ENCODE measurements around the gene LDLRAD4.
A peak's percentile ranks its signal among the peaks of the same experiment; 100 is the strongest.

LDLRAD4 gene

GRCh38 chr18:13180614-13181375 is 37.8 kb upstream of the LDLRAD4 start:
- H3K27ac ChIP-seq: no peak overlapping the region

GRCh38 chr18:13181765-13182164 is 36.8 kb upstream of the LDLRAD4 start:
- Histone ChIP-seq H4K20me1 (no peaks in the 10 kb centered on the region), H3K9me3 (replicated peaks in 1 of 11) (no peaks in the 10 kb centered on the region), H3K27ac (no peak overlapping the region), H3K4me3 (no peak overlapping the region), H3K36me3 (no peaks in the 10 kb centered on the region), H3K4me2 (no peak overlapping the region), H3K27me3 (no peaks in the 10 kb centered on the region), H3K4me1 (no peaks in the 10 kb centered on the region), H3K9ac (no peak overlapping the region)
- no peak for TF ChIP-seq Cebpa-rat (IDR thresholded peaks at IDR 0.05)

More at GRCh38 chr18:13180614-13181375, 37.8 kb upstream of the LDLRAD4 start:
- H3K9ac ChIP-seq: no peak overlapping the region
- TF ChIP-seq Cebpa-rat (IDR thresholded peaks at IDR 0.05): no peak
- H3K36me3 ChIP-seq: no peaks in the 10 kb centered on the region
- no peak overlapping the region for H3K4me3 ChIP-seq
- H3K9me3 ChIP-seq (replicated peaks in 1 of 11): no peaks in the 10 kb centered on the region
- H3K4me1 ChIP-seq: peaks cover 0 to 5% (median 1%) of the 10 kb centered on the region in 10 experiments; a peak in 6 of 20 replicates
- H3K27me3 ChIP-seq: no peaks in the 10 kb centered on the region
- H3K4me2 ChIP-seq: no peak overlapping the region
- H4K20me1 ChIP-seq: no peaks in the 10 kb centered on the region

- TF ChIP-seq Cebpa-rat (IDR thresholded peaks at IDR 0.05): no peak
- no peak overlapping the region for H3K27ac ChIP-seq
- H3K4me3 ChIP-seq: no peak overlapping the region
- H3K4me2 ChIP-seq: no peak overlapping the region
- no peak overlapping the region for H3K9ac ChIP-seq
- H3K27me3 ChIP-seq: no peaks in the 10 kb centered on the region
- H4K20me1 ChIP-seq: no peaks in the 10 kb centered on the region
- H3K36me3 ChIP-seq: no peaks in the 10 kb centered on the region
- no peaks in the 10 kb centered on the region for H3K9me3 ChIP-seq (replicated peaks in 1 of 11)
- no peaks in the 10 kb centered on the region for H3K4me1 ChIP-seq
These were observed 35.2 kb upstream of the LDLRAD4 start for GRCh38 chr18:13183359-13183758.

- Histone ChIP-seq H3K9ac (no peak overlapping the region), H3K4me2 (no peak overlapping the region), H3K36me3 (no peaks in the 10 kb centered on the region), H4K20me1 (no peaks in the 10 kb centered on the region), H3K4me3 (no peak overlapping the region), H3K9me3 (replicated peaks in 1 of 11) (no peaks in the 10 kb centered on the region), H3K27ac (no peak overlapping the region), H3K27me3 (no peaks in the 10 kb centered on the region), H3K4me1 (no peaks in the 10 kb centered on the region)
- no peak for TF ChIP-seq Cebpa-rat (IDR thresholded peaks at IDR 0.05)
These were observed 34.8 kb upstream of the LDLRAD4 start for GRCh38 chr18:13183790-13184189.

- H3K9ac ChIP-seq: no peak overlapping the region
- TF ChIP-seq Cebpa-rat (IDR thresholded peaks at IDR 0.05): no peak
- H4K20me1 ChIP-seq: no peaks in the 10 kb centered on the region
- H3K27me3 ChIP-seq: no peaks in the 10 kb centered on the region
- no peaks in the 10 kb centered on the region for H3K4me1 ChIP-seq
- H3K4me3 ChIP-seq: no peak overlapping the region
- no peaks in the 10 kb centered on the region for H3K9me3 ChIP-seq (replicated peaks in 1 of 11)
- H3K36me3 ChIP-seq: no peaks in the 10 kb centered on the region
- no peak overlapping the region for H3K4me2 ChIP-seq
- H3K27ac ChIP-seq: no peak overlapping the region
These were observed 34.2 kb upstream of the LDLRAD4 start for GRCh38 chr18:13184396-13184795.

- Histone ChIP-seq H3K4me1 (0 out of 20 replicates have a peak, but pooled peaks cover 0 to 3% (median 0%) of the 10 kb centered on the region in 10 experiments), H3K27me3 (no peaks in the 10 kb centered on the region), H3K36me3 (no peaks in the 10 kb centered on the region), H3K9me3 (replicated peaks in 1 of 11) (no peaks in the 10 kb centered on the region), H3K4me3 (no peak overlapping the region), H4K20me1 (no peaks in the 10 kb centered on the region), H3K9ac (no peak overlapping the region), H3K27ac (no peak overlapping the region), H3K4me2 (no peak overlapping the region)
- TF ChIP-seq Cebpa-rat (IDR thresholded peaks at IDR 0.05): no peak
These were observed 32.8 kb upstream of the LDLRAD4 start for GRCh38 chr18:13185675-13186198.

GRCh38 chr18:13186687-13187086 is 31.9 kb upstream of the LDLRAD4 start:
- no peak overlapping the region for H3K4me3 ChIP-seq
- no peak overlapping the region for H3K9ac ChIP-seq
- H3K27ac ChIP-seq: no peak overlapping the region
- H3K4me2 ChIP-seq: no peak overlapping the region
- no peaks in the 10 kb centered on the region for H3K36me3 ChIP-seq
- no peaks in the 10 kb centered on the region for H3K9me3 ChIP-seq (replicated peaks in 1 of 11)
- no peak for TF ChIP-seq Cebpa-rat (IDR thresholded peaks at IDR 0.05)
- H4K20me1 ChIP-seq: no peaks in the 10 kb centered on the region
- H3K4me1 ChIP-seq: peaks cover 0 to 10% (median 0%) of the 10 kb centered on the region in 10 experiments; a peak in 6 of 20 replicates
- no peaks in the 10 kb centered on the region for H3K27me3 ChIP-seq

GRCh38 chr18:13187498-13187897 is 31.1 kb upstream of the LDLRAD4 start:
- no peak for TF ChIP-seq Cebpa-rat (IDR thresholded peaks at IDR 0.05)
- Histone ChIP-seq H3K9me3 (replicated peaks in 1 of 11) (no peaks in the 10 kb centered on the region), H3K36me3 (no peaks in the 10 kb centered on the region), H4K20me1 (no peaks in the 10 kb centered on the region), H3K9ac (no peak overlapping the region), H3K4me2 (no peak overlapping the region), H3K27me3 (no peaks in the 10 kb centered on the region), H3K4me1 (peaks cover 0 to 10% (median 0%) of the 10 kb centered on the region in 10 experiments; a peak in 6 of 20 replicates), H3K4me3 (no peak overlapping the region), H3K27ac (no peak overlapping the region)

- Histone ChIP-seq H3K9ac (no peak overlapping the region), H3K4me2 (peak overlapping the region in 3 of 11 experiments; percentile 11 to 25 (median 20); a peak in 5 of 22 replicates), H3K36me3 (no peaks in the 10 kb centered on the region), H3K27ac (no peak overlapping the region), H4K20me1 (no peaks in the 10 kb centered on the region), H3K4me1 (peaks cover 0 to 10% (median 0%) of the 10 kb centered on the region in 10 experiments; a peak in 8 of 20 replicates), H3K4me3 (no peak overlapping the region), H3K27me3 (no peaks in the 10 kb centered on the region), H3K9me3 (replicated peaks in 1 of 11) (peaks cover 0 to 17% (median 7%) of the 10 kb centered on the region in 11 experiments; a peak in 11 of 22 replicates)
- no peak for TF ChIP-seq Cebpa-rat (IDR thresholded peaks at IDR 0.05)
These were observed 27.5 kb upstream of the LDLRAD4 start for GRCh38 chr18:13191031-13191430.

- no peak overlapping the region for H3K4me3 ChIP-seq
- no peak for TF ChIP-seq Cebpa-rat (IDR thresholded peaks at IDR 0.05)
- no peaks in the 10 kb centered on the region for H4K20me1 ChIP-seq
- H3K36me3 ChIP-seq: no peaks in the 10 kb centered on the region
- no peaks in the 10 kb centered on the region for H3K27me3 ChIP-seq
- H3K4me1 ChIP-seq: peaks cover 0 to 10% (median 0%) of the 10 kb centered on the region in 10 experiments; a peak in 8 of 20 replicates
- H3K9me3 ChIP-seq (replicated peaks in 1 of 11): peaks cover 0 to 23% (median 12%) of the 10 kb centered on the region in 11 experiments; a peak in 12 of 22 replicates
- no peak overlapping the region for H3K27ac ChIP-seq
- no peak overlapping the region for H3K9ac ChIP-seq
- H3K4me2 ChIP-seq: no peak overlapping the region
These were observed 26.8 kb upstream of the LDLRAD4 start for GRCh38 chr18:13191779-13192178.

All from BLaER1 treated with 17β-estradiol and CSF1 and Interleukin-3, amounts not matched to agents 10 nM and 100 nM (cell line).